OCI-LY3 (cell line): ENCODE measurements around the gene ARAP1.

Experiments used
- CTCF ChIP-seq: fragments of 200-600, 300-600 bp; sonication (generic); IDR thresholded peaks from 2 replicates; pipeline ENCODE4 v1.5.1; 2014; ENCODE audit warnings: antibody characterized with exemption, low read length, low read depth
- EZH2phosphoT487 ChIP-seq: fragments of 200-600 bp; shearing (Covaris generic); IDR thresholded peaks from 2 replicates; pipeline ENCODE4 v1.6.1; 2018; ENCODE audit warnings: antibody characterized with exemption, mixed run types, low read depth

GRCh38 chr11:72665911-72666472, 86.2 kb downstream of the ARAP1 start:
- TF ChIP-seq CTCF (no peak), EZH2phosphoT487 (no peak)
